GM13977 (cell line): ENCODE measurements around the gene TUB.

Experiments used
- DNase-seq: peaks from one replicate; pipeline ENCODE4 v3.0.0; 2012; ENCODE audit warnings: low spot score
- CTCF ChIP-seq: IDR thresholded peaks from 2 replicates; pipeline ENCODE4 v1.5.1; 2012; ENCODE audit warnings: mild to moderate bottlenecking, control low read depth; ENCODE audit not compliant: insufficient read depth; ENCODE audit errors: extremely low read depth, missing control alignments
- in situ Hi-C: fragments of 300-500 bp; cut with MboI; formaldehyde crosslinking; loops from one replicate; pipeline ENCODE4 v1.12.0; 2022; ENCODE audit warnings: low sequenced_read_pairs, low pct_unique_long_range_greater_than_20kb, mixed read lengths, inconsistent platforms; ENCODE audit not compliant: unreplicated experiment

Gene TUB

GRCh38 chr11:8045839-8046238 is 35.2 kb upstream of the TUB start:
- in situ Hi-C loops, result no loop called here
- no peak for TF ChIP-seq CTCF
- no peak for DNase-seq

GRCh38 chr11:8047382-8047781 is 33.6 kb upstream of the TUB start:
- no peak for TF ChIP-seq CTCF
- in situ Hi-C loops, result no loop called here

GRCh38 chr11:8049084-8049483 is 31.9 kb upstream of the TUB start:
- DNase-seq, result no peak
- in situ Hi-C loops, result no loop called here
- no peak for TF ChIP-seq CTCF

More at GRCh38 chr11:8047382-8047781, 33.6 kb upstream of the TUB start:
- no peak for DNase-seq

- in situ Hi-C loops, result no loop called here
- peak; percentile 31 for TF ChIP-seq CTCF
- DNase-seq, result no peak
These were observed 25.7 kb upstream of the TUB start for GRCh38 chr11:8055091-8055835.

GRCh38 chr11:8055836-8056526 is 25.0 kb upstream of the TUB start:
- in situ Hi-C loops, result no loop called here
- no peak for DNase-seq
- TF ChIP-seq CTCF, result no peak

GRCh38 chr11:8056810-8057463 is 24.1 kb upstream of the TUB start:
- DNase-seq, result no peak
- TF ChIP-seq CTCF, result no peak
- in situ Hi-C loops, result no loop called here
